ENCODE measurements around the gene FCRL5.
"Not testable (repeated sequence)": the region's sequence is repeated elsewhere in the genome, so short reads cannot be mapped to it uniquely, and the experiment has no call there.

Gene FCRL5

GRCh38 chr1:157488156-157488555 is 64.2 kb downstream of the FCRL5 start:
- DNase-seq (ENCODE audit: low read depth in 2 of 2, low spot score in 1 of 2), result no peak

- no peak for DNase-seq (ENCODE audit: low read depth in 2 of 2, low spot score in 1 of 2)
Observed at GRCh38 chr1:157487504-157487903, 64.8 kb downstream of the FCRL5 start.

- DNase-seq (ENCODE audit: low read depth in 2 of 2, low spot score in 1 of 2), result no peak
Observed at GRCh38 chr1:157487096-157487495, 65.2 kb downstream of the FCRL5 start.

GRCh38 chr1:157486400-157486799 is 65.9 kb downstream of the FCRL5 start:
- DNase-seq (ENCODE audit: low read depth in 2 of 2, low spot score in 1 of 2), result not testable (repeated sequence)

- no peak for DNase-seq (ENCODE audit: low read depth in 2 of 2, low spot score in 1 of 2)
Observed at GRCh38 chr1:157485793-157486192, 66.5 kb downstream of the FCRL5 start.

- no peak for DNase-seq (ENCODE audit: low read depth in 2 of 2, low spot score in 1 of 2)
Observed at GRCh38 chr1:157484573-157484972, 67.7 kb downstream of the FCRL5 start.

GRCh38 chr1:157483635-157484034 is 68.7 kb downstream of the FCRL5 start:
- no peak for DNase-seq (ENCODE audit: low read depth in 2 of 2, low spot score in 1 of 2)

- no peak for DNase-seq (ENCODE audit: low read depth in 2 of 2, low spot score in 1 of 2)
Observed at GRCh38 chr1:157482717-157483116, 69.6 kb downstream of the FCRL5 start.

GRCh38 chr1:157482174-157482573 is 70.1 kb downstream of the FCRL5 start:
- DNase-seq (ENCODE audit: low read depth in 2 of 2, low spot score in 1 of 2), result no peak

GRCh38 chr1:157478030-157478429 is 74.3 kb downstream of the FCRL5 start:
- DNase-seq (ENCODE audit: low read depth in 2 of 2, low spot score in 1 of 2), result no peak

GRCh38 chr1:157477419-157477818 is 74.9 kb downstream of the FCRL5 start:
- DNase-seq (ENCODE audit: low read depth in 2 of 2, low spot score in 1 of 2), result no peak

- no peak for DNase-seq (ENCODE audit: low read depth in 2 of 2, low spot score in 1 of 2)
Observed at GRCh38 chr1:157472959-157473358, 79.4 kb downstream of the FCRL5 start.

- DNase-seq (ENCODE audit: low read depth in 2 of 2, low spot score in 1 of 2), result no peak
Observed at GRCh38 chr1:157472056-157472701, 80.1 kb downstream of the FCRL5 start.

- no peak for DNase-seq (ENCODE audit: low read depth in 2 of 2, low spot score in 1 of 2)
Observed at GRCh38 chr1:157471531-157471930, 80.8 kb downstream of the FCRL5 start.

GRCh38 chr1:157469752-157470675 is 82.3 kb downstream of the FCRL5 start:
- DNase-seq (ENCODE audit: low read depth in 2 of 2, low spot score in 1 of 2), result no peak

GRCh38 chr1:157469300-157469699 is 83.0 kb downstream of the FCRL5 start:
- DNase-seq (ENCODE audit: low read depth in 2 of 2, low spot score in 1 of 2), result no peak

GRCh38 chr1:157466011-157466410 is 86.3 kb downstream of the FCRL5 start:
- DNase-seq (ENCODE audit: low read depth in 2 of 2, low spot score in 1 of 2), result no peak

All from stimulated activated CD8-positive, alpha-beta memory T cell treated with anti-CD3 and anti-CD28 coated beads, Interleukin-4, amount 100 ng/mL, for 1 hour (primary cell).